Measurements from ENCODE around the gene PMM1. TPM values are rescaled to one million over a fixed set of nuclear protein-coding genes. Genes with fewer than 3 reads are reported as not detected.
A peak's percentile ranks its signal among the peaks of the same experiment; 100 is the strongest.

Gene PMM1
- polyA plus RNA-seq, 1 donor from 2014 or later = 55.5 TPM

GRCh38 chr22:41620589-41621098 lies 31.0 kb upstream of the PMM1 start, which contains the start of gene DESI1:
Gene DESI1 (minus strand): TSS chr22:41621043. CDS start chr22:41620839, 204 bp downstream.
- no peaks in the 10 kb centered on the region for H3K9me2 ChIP-seq (ENCODE audit: insufficient read depth, low read length)
- no peaks in the 10 kb centered on the region for H3K9me3 ChIP-seq (ENCODE audit: low read length)
- peak within 1 kb of the TSS; percentile 97 for H3K27ac ChIP-seq (ENCODE audit: low read length)
- peaks cover 30% of the 10 kb centered on the region for H3K79me2 ChIP-seq (replicated peaks; ENCODE audit: insufficient read depth, low read length)
- H3K27me3 ChIP-seq (ENCODE audit: insufficient read depth, low read depth, low read length) = no peaks in the 10 kb centered on the region
- peak within 1 kb of the TSS; percentile 91 for H2AFZ ChIP-seq (ENCODE audit: low read depth, low read length)
- TF ChIP-seq RAD21 (conservative IDR thresholded peaks at IDR 0.05) = peak; percentile 36
- no peak for TF ChIP-seq CTCF (IDR thresholded peaks at IDR 0.05; ENCODE audit: poor library complexity, severe bottlenecking)
- no peak for TF ChIP-seq SMC3 (conservative IDR thresholded peaks at IDR 0.05; ENCODE audit: poor library complexity)
- no peak for TF ChIP-seq EP300 (conservative IDR thresholded peaks at IDR 0.05; ENCODE audit: poor library complexity, severe bottlenecking)
- TF ChIP-seq TAF1 (IDR thresholded peaks at IDR 0.05; ENCODE audit: low read depth) = peak; percentile 89
- peak; percentile 92 for TF ChIP-seq MXI1 (conservative IDR thresholded peaks at IDR 0.05; ENCODE audit: poor library complexity, severe bottlenecking)
- no peak for TF ChIP-seq EZH2 (IDR thresholded peaks at IDR 0.05; ENCODE audit: borderline replicate concordance, insufficient read depth, low read length, poor library complexity, severe bottlenecking)
- TF ChIP-seq POLR2AphosphoS5 (IDR thresholded peaks at IDR 0.05) = peak; percentile 85
- no peak for TF ChIP-seq REST (IDR thresholded peaks at IDR 0.05; ENCODE audit: borderline replicate concordance)
- peak within 1 kb of the TSS; percentile 93 for H3K4me2 ChIP-seq (ENCODE audit: low read length)
- peak within 1 kb of the TSS; percentile 78 for H3K4me3 ChIP-seq (ENCODE audit: low read length)
- H4K20me1 ChIP-seq (ENCODE audit: insufficient read depth) = no peaks in the 10 kb centered on the region
- peak within 1 kb of the TSS; percentile 96 for H3K9ac ChIP-seq (ENCODE audit: low read length)
- H3K36me3 ChIP-seq (ENCODE audit: insufficient read depth, low read length) = no peaks in the 10 kb centered on the region
- peaks cover 9% of the 10 kb centered on the region for H3F3A ChIP-seq (ENCODE audit: insufficient read depth, low read length, poor library complexity, severe bottlenecking)

GRCh38 chr22:41619979-41620588 lies 30.4 kb upstream of the PMM1 start:
- Histone ChIP-seq H4K20me1 (ENCODE audit: insufficient read depth) (no peaks in the 10 kb centered on the region), H3K9me3 (ENCODE audit: low read length) (no peaks in the 10 kb centered on the region), H2AFZ (ENCODE audit: low read depth, low read length) (peak overlapping the region; percentile 91), H3K9ac (ENCODE audit: low read length) (peak overlapping the region; percentile 96), H3K79me2 (replicated peaks; ENCODE audit: insufficient read depth, low read length) (peaks cover 30% of the 10 kb centered on the region), H3K4me2 (ENCODE audit: low read length) (peak overlapping the region; percentile 93), H3K27ac (ENCODE audit: low read length) (peak overlapping the region; percentile 94), H3K27me3 (ENCODE audit: insufficient read depth, low read depth, low read length) (no peaks in the 10 kb centered on the region), H3K4me3 (ENCODE audit: low read length) (peak overlapping the region; percentile 78), H3K36me3 (ENCODE audit: insufficient read depth, low read length) (no peaks in the 10 kb centered on the region), H3K9me2 (ENCODE audit: insufficient read depth, low read length) (no peaks in the 10 kb centered on the region), H3F3A (ENCODE audit: insufficient read depth, low read length, poor library complexity, severe bottlenecking) (peaks cover 9% of the 10 kb centered on the region)
- peak; percentile 36 for TF ChIP-seq POLR2AphosphoS5 (IDR thresholded peaks at IDR 0.05)
- TF ChIP-seq EP300 (conservative IDR thresholded peaks at IDR 0.05; ENCODE audit: poor library complexity, severe bottlenecking) = no peak
- TF ChIP-seq EZH2 (IDR thresholded peaks at IDR 0.05; ENCODE audit: borderline replicate concordance, insufficient read depth, low read length, poor library complexity, severe bottlenecking) = no peak
- no peak for TF ChIP-seq REST (IDR thresholded peaks at IDR 0.05; ENCODE audit: borderline replicate concordance)

Measured in neural cell (in vitro differentiated cells).